Keratinocyte (primary cell): Measurements from ENCODE around the gene EMILIN1.

ENCODE experiments used
- CTCF ChIP-seq, 3 experiments: IDR thresholded peaks in 1 of 3; conservative IDR thresholded peaks in 1 of 3; optimal IDR thresholded peaks in 1 of 3; 2 replicates in 2 of 3; 3 replicates in 1 of 3; pipeline versions ENCODE3 to v1.5.1; 2011; ENCODE audit warnings: low read length in 3 of 3, mild to moderate bottlenecking in 3 of 3, moderate library complexity in 2 of 3, control low read depth in 1 of 3, inconsistent platforms in 1 of 3; ENCODE audit not compliant: insufficient read depth in 2 of 3; ENCODE audit errors: extremely low read depth in 1 of 3
- EZH2 ChIP-seq: IDR thresholded peaks from one replicate; pipeline ENCODE4 v1.6.1; 2012; ENCODE audit warnings: inconsistent platforms, mild to moderate bottlenecking, low read length, moderate library complexity

GRCh38 chr2:27080603-27080936, 2.2 kb downstream of the EMILIN1 start:
- no peak for TF ChIP-seq CTCF (optimal IDR thresholded peaks at IDR 0.05 in 1 of 3, IDR thresholded peaks at IDR 0.05 in 1 of 3, conservative IDR thresholded peaks at IDR 0.05 in 1 of 3; ENCODE audit: extremely low read depth in 1 of 3, insufficient read depth in 2 of 3, low read length in 3 of 3)
- no peak for TF ChIP-seq EZH2
